HG03139 (cell line): ENCODE data around the gene PPARG.
"Not testable (repeated sequence)": the region's sequence is repeated elsewhere in the genome, so short reads cannot be mapped to it uniquely, and the experiment has no call there.

Source experiments
- ATAC-seq: cut with Tn5 transposase; IDR thresholded peaks from one replicate; pipeline ENCODE4 v1.9.1; 2021; ENCODE audit not compliant: unreplicated experiment

The PPARG gene

DNA sequence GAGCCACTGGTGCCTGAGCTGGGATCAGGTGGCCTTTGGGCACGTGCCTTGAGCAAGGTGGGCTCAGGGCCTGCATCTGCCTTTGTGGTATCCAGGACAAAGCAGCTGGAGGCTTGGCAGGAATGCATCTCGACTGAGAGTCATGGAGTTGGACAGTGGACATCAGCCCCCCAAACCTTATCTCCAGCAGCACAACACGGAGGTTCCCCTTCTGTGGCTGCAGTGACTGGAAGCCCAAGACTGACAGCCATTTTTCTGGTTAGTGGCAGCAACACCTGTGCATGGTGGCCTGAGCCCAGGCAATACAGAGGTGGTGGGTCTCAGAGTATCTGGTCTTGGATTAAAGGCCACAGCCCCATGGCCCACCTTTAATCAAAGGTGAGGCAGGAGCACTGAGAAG is 167.6 kb downstream of the PPARG start:
- no peak for ATAC-seq

DNA sequence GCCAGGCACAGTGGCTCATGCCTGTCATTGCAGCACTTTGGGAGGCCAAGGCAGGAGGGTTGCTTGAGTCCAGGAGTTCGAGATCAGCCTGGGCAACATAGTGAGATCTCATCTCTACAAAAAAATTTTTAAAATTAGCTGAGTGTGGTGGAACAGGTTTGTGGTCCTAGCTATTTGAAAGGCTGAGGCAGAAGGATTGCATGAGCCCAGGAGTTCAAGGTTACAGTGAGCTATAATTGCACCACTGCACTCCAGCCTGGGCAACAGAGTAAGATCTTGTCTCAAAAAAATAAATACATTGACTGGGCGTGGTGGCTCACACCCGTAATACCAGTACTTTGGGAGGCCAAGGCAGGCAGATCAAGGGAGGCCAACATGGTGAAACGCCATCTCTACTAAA is 168.5 kb downstream of the PPARG start:
- not testable (repeated sequence) for ATAC-seq

DNA sequence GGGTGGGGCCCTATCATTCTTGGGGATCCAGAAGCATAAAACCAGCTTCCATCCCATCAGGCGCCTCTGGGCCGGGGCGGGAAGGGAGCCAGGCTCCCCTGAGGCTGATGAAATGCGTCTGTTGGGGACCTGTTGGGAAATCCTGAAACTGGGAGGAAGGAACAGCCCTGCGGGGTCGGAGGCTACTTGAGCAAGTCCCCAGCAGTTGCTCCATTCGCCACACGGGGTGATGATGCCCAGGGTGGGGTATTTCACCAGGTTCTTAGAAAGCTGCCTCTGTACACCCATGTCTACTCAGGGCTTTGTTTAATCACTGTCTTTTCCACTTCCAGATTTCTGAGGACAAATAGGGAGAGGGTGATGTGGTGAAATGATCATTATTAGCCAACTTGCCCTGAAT is 170.0 kb downstream of the PPARG start:
- ATAC-seq, result no peak

DNA sequence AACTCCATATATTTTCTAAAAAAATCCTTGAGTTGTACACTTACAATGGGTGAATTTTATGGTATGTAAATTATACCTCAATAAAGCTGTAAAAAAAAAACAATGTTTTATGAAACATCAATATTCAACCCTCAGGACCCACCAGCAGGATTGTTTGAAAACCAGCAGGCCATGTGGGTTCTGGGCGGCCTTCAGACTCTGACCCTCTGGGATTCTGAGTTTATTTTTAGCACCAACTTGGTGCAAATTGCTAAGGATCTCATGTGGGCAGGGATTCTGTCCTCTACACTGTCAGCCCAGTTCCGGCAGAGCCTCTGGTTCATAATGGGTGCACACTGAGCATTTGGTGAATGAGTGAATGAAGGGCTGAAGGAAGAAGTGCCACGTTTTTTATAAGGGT is 171.3 kb downstream of the PPARG start:
- ATAC-seq, result no peak

DNA sequence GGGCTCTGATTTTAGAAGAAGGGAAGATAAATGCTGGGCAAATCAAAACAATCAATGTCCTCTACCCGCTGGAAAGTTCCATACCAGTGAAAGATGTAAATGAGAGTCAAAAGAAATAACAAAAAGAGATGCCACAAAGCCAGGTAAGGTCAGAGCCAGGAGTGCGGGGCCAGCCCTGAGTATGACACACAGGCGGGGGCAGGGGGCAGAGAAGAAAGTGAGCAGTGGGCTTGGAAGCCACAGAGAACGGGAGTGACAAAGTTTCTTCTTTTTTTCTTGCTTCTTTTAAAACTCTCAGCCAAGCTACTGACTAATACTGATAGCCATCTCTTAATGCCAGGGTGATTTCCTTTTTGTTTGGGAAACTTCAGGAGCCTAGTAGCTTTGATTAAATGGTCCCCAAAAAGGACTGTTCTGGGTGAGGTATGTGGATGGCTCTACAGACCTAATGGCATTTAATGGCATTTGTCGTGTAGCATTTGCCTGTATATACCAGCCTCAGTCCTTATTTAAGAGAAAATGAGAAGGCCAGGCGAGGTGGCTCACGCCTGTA is 172.3 kb downstream of the PPARG start:
- ATAC-seq, result no peak

DNA sequence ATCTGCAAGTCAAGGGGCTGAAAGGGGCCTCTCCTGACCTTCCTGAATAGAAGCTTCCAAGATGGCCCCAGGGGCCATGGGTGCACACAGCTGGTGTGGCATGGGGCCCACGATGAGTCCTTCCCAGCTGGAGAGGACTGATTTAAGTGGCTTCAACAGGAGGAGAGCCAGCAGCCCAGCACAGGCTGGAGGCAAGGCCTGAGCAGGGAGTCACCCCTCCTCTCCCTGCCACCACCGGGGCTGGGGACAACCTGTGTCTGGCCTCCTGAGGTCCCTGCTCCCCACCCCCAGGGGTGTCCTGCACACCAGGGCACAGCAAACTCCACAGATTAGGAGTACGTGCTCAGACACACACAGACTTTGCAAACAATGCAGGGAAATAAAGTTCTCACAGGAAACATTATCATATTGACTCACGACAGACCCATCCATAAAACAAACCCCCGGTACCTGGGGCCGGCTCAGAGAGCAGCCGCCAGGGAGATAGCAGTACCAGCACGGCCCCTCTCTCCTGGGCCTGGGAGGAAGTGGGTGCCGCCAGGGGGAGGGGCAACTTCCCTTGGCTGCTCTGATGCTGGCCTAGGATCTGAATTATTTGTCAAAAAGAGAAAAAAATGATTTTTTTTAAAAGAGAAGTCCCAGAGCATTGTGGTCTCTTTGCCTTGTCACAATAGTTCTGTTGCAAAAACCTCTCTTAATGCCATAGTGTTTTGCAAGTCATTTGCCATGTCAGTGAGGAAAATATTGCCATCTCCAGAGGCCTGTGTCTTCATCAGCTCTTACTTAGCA is 173.5 kb downstream of the PPARG start:
- ATAC-seq, result no peak

DNA sequence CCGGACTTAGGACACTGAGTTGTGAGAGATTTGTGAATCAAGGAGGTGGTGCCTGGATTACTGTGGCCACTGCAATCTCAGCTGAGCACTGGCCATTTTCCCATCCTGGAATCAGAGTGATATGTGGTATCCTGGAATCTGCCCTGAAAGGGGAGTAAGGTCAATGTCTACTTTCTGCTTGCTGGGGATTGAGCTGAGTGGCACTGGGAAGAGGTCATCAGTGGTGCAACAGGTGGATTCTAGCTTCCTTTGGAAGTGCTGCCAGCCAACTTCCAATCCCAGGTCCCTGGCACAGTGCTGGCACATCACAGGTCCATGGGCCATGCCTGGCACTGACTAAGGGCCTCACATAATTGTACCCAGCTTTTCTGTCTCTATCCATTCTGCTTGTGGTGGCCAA is 174.8 kb downstream of the PPARG start:
- no peak for ATAC-seq

DNA sequence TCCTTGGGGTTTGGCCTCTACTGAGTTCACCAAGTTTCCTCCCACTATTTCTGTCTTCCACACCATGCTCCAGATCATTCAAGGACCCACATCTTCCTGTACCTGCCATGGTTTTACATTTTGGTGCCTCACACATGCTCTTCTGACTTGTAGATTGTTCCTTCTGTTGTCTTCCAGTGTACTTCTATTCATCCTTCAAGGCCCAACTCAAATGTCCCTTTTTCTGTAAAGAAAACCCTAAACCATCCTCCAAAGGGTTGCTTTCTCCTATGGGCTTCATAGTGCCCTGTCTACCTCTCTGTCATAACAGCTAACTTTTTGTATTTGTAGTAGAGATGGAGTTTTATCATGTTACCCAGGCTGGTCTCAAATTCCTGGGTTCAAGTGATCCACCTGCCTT is 175.3 kb downstream of the PPARG start:
- ATAC-seq, result no peak

DNA sequence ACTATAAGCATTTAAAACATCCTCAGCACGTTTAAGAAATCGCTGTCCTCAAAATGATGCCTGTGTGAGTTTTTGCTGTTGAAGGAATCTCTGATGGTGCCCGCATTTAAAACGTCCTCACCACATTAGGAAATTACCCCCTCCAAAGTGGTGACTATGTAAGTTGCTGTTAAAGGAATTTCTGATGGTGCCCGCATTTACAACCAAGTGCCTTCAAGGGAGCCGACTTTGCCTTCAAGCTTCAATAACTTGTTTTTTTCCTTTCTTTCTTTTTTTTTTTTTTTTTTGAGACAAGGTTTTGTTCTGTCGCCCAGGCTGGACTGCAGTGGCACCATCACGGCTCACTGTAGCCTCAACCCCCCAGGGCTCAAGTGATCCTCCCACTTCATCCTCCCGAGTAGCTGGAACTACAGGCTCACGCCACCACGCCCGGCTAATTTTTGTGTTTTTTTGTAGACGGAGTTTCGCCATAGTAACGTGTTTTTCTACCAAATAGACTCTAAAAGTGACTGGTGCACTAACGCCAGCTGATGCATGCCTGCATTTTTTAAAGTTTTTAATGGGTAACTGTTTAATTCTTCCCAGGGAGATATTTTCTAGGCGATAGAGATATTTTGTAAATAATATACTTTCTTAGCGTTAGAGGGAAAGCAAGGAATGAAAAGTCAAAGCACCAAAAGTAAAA is 176.4 kb downstream of the PPARG start:
- ATAC-seq, result no peak

DNA sequence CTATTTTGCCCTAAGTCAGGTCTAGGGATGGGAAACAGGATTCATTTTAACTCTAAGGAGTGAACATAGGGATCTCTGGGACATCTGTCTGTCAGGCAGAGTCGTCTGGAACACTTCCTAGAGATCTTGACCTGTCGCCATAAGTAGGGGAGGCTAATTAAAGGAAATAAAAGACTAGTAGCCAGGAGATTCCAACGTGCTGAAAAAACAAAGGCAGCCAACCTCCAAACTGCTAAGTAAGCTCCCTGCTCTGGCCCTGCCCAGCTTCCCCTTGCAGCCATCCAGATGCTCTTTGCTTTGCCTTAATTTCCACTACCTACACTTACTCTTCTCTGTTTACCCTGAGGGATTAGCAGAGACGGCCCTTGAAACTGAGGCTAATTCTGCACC is 177.0 kb downstream of the PPARG start:
- no peak for ATAC-seq

DNA sequence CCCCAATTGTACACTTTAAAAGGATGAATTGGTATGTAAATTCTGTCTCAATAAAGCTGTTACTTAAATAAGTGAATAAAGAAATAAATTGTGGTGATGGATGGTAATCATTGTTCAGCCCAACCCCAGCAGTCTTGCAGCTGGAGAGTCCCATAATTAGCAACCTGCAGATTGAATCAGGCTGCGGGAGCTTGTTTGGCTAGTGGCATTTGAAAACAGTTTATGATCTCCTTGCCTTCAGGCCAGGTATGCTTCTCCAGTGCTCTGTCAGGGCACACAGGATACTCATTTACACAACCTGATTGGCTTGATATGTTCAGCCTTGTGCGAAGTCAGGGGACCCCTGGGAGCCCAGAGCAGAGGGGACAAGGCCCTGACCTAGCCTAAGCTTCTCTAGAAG is 178.9 kb downstream of the PPARG start:
- ATAC-seq, result no peak

DNA sequence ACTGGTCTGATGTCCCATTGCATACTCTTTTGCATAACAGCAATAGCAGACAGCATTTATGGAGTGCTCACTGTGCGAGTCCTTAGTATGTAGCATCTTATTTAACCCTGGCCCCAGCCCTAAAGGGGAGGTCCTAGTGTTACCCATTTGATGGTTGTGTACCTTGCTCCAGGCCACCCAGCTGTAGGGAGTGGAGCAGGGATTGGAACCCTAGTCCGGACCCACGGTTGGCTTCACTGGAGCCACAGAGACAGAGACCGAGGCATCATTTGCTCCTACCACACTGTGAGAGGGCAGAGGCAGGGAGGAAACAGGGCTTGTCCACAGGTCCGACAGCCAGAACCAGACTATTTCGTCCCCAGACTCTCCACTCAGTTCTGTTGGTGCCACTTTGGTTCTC is 179.4 kb downstream of the PPARG start:
- no peak for ATAC-seq

DNA sequence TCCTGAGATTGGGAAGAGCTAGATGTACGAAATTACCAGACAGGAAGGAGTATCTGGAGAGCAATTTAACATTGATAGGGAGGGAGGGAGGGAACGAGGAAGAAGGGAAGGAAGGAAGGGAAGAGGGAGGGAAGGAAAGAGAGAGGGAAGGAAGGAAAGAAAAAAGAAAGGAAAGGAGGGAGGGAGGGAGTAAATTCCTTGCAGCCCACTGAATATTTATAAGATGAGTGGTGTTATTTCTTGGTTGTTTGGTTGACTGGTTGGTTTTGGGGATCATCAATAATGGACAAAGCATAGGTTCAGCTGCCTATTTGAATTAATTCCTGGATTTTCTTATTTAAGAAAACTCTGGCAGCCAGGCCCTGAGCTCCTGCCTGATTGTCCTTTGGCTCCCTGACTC is 179.9 kb downstream of the PPARG start:
- ATAC-seq, result no peak

DNA sequence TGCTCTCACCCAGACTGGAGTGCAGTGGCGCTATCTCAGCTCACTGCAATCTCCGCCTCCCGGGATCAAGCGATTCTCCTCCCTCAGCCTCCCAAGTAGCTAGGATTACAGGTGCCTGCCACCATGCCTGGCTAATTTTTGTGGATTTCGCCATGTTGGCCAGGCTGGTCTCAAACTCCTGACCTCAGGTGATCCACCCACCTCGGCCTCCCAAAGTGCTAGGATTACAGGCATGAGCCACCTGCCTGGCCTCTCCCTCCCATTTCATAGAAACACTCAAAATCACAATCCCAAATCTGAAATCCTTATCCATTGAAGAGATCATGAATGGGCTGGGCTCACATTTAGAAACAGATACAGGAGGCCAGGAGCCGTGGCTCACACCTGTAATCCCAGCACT is 180.4 kb downstream of the PPARG start:
- ATAC-seq, result not testable (repeated sequence)

DNA sequence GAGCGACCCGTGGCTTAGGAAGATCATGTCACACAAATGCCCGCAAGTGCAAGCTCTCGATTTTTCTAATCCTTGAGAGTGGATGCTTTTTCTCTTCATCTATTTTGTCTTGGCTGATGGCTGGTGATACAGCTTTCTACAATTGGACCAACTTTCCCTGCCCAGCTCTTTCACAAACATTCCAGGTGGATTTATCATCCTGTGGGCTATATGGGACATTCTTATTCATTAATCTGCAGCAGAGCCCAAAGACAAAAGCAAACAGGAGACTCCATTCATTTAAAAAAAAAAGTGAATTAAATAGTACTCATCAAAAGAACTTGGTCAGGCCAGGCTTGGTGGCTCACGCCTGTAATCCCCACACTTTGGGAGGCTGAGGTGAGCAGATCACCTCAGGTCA is 181.2 kb downstream of the PPARG start:
- no peak for ATAC-seq

DNA sequence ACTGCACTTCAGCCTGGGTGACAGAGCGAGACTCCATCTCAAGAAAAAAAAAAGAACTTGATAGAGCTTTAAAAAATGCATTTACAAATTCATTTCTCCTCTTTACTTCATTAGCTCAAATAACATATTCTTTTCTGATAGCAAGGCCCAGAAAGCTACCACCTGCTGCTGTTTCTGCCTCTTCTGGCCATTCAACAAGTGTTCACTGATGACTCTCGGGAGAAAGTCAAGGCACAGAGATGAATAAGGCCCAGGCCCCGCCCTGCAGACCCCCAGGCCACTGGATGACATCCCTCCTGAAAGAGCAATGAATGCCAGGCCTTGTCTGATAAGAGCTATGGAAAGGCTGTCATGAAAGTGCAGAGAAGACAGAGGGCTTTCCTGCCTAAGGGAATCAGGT is 181.8 kb downstream of the PPARG start:
- no peak for ATAC-seq

DNA sequence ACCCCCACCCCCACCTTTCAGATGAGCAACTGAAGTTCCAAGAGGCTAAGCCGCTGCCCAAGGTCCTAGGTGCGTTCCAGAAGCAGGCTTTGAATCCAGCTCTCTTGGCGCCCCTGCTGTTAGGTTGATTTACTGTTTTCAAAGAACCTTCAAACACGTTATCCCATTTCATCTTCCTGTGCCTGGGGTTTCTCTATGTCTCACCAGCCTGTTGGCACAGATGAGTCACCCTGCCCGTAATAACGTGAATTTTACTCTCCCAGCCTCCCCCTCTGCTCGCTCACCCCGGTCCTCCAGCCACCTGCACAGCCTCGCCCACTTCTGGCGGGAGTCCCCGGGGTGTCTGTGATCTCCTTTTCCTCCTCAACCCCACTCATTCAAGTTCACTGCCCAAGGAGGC is 182.4 kb downstream of the PPARG start:
- no peak for ATAC-seq

DNA sequence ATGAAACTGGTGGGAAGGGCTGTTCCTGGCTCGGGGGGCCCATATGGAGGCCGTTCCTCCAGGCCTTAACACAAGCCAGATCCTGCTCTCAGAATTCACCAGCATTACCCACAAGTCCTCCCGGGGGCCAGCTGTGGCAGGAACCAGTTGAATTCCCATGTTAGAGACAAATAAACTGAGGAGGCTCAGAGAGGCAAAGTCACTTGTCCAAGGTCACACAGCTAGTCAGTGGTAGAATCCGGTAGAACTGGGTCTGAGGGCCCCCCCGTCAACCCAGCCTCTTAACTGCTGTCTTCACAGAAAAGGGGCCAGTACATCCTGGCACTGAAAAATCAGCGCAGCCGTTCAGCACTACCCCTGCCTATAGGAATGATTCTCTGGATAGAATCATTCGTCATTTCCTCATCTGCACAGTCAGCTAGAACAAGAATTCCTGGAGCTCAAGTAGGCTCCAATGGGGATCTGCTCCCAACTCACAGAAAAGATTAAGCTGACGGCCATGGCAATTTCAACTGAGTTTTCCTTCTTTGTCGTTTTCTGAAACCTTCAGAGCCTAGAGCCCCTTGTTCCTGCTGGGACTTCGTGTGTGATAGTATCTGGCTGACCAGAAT is 183.2 kb downstream of the PPARG start:
- no peak for ATAC-seq

DNA sequence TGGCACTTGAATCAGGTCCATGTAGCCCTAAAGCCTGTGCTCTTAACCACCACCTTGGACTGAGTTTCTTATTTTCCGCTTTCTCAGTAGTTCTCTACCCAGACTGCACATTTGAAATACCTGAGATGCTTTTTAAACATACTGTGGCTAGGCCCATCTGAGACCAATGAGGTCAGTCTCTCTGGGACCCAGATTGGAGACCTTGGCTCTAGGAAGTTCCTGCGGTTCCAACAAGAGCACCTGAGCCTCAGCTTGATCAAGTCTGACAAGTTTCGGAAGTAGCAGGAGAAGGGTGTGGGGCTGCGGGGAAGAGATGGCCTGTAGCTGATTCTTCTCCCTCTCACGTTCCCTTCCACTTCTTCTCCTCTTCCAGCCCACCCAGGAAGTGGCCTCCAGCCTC is 183.9 kb downstream of the PPARG start:
- no peak for ATAC-seq

DNA sequence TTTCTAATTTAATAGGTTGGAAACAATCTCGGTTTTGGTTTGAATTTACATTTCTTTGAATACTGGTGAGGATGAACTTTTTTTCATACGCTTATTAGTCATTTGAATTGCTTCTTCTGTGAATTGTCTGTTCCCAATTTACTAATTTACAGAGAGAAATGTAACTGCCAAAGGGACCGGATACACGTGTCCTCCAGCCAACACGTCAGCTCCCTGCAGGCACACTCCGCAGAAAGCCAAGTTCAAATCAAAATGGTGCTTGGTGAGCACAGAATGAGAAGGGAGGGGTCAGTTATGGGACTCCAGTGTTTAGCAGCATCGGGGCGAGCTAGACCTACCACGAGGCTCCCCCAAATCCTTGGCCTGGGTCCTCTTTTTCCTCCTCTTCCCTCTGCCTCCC is 184.6 kb downstream of the PPARG start:
- no peak for ATAC-seq

DNA sequence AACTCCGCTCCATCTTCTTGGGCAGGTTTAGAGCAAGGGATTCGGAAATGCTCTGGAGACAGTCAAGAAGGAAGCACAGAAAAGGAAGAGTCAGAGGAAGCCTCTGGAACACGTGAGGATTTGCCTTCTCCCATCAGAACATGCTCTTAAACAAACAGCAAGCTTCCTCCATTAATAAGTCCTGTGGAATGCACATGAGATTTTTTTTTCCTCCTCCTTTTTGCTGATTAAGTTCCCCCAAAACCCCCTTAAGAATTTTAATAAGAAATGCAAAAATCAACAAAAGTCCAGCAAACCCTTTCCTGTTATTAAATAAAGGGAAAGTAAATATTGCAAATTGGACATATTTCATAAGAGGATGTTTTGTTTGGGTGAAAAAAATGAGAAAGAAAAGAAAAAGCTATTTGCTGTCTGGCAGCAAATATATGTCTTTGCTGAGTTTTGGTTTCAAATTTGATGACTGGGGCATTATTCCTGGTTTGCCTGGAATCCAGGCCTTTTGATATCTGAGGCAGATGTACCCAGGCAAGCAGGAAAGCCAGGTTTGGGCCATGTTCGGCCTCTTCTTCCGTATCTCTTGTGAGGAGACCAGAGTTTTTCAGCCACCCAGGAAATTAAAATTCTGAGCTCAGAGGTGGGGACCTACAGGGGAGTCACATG is 187.5 kb downstream of the PPARG start:
- no peak for ATAC-seq

DNA sequence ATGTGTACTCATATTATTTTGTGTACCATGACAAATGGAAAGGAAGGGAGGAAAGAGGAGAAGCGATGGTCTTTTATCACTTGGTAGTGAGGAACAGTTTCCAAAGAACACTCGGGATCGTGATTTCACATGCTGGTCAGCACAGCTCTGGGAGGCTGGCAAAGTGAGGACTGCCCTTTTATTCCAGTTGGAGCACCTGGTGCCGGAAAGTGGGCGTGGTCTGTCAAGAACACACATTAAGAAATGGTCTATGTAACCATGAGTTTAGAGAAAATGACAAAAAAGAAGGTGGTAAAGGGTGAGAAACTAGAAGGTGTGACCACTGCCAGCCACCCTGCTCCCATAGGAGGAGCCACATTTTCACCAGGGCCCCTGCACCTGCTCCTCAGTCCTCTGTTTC is 188.4 kb downstream of the PPARG start:
- no peak for ATAC-seq
